ENCODE measurements around the gene BSND.

BSND gene

GRCh38 chr1:55051621-55052020, 52.9 kb downstream of the BSND start:
- H3K4me3 ChIP-seq (ENCODE audit: low read depth, low read length), result no peak overlapping the region
- no peak for TF ChIP-seq CTCF (IDR thresholded peaks at IDR 0.05; ENCODE audit: borderline replicate concordance, insufficient read depth, low read depth, low read length)

- TF ChIP-seq CTCF (IDR thresholded peaks at IDR 0.05; ENCODE audit: borderline replicate concordance, insufficient read depth, low read depth, low read length), result no peak
- H3K4me3 ChIP-seq (ENCODE audit: low read depth, low read length), result no peak overlapping the region
These were observed 53.7 kb downstream of the BSND start for GRCh38 chr1:55052221-55053142.

GRCh38 chr1:55053265-55053954, 54.7 kb downstream of the BSND start:
- TF ChIP-seq CTCF (IDR thresholded peaks at IDR 0.05; ENCODE audit: borderline replicate concordance, insufficient read depth, low read depth, low read length), result no peak

GRCh38 chr1:55054396-55054795, 55.7 kb downstream of the BSND start:
- no peak for TF ChIP-seq CTCF (IDR thresholded peaks at IDR 0.05; ENCODE audit: borderline replicate concordance, insufficient read depth, low read depth, low read length)
- H3K4me3 ChIP-seq (ENCODE audit: low read depth, low read length), result no peak overlapping the region

More at GRCh38 chr1:55053265-55053954, 54.7 kb downstream of the BSND start:
- H3K4me3 ChIP-seq (ENCODE audit: low read depth, low read length), result no peak overlapping the region

GRCh38 chr1:55055084-55055882, 56.5 kb downstream of the BSND start:
- no peak for TF ChIP-seq CTCF (IDR thresholded peaks at IDR 0.05; ENCODE audit: borderline replicate concordance, insufficient read depth, low read depth, low read length)

GRCh38 chr1:55055951-55056631, 57.4 kb downstream of the BSND start:
- no peak overlapping the region for H3K4me3 ChIP-seq (ENCODE audit: low read depth, low read length)
- no peak for TF ChIP-seq CTCF (IDR thresholded peaks at IDR 0.05; ENCODE audit: borderline replicate concordance, insufficient read depth, low read depth, low read length)

More at GRCh38 chr1:55055084-55055882, 56.5 kb downstream of the BSND start:
- no peak overlapping the region for H3K4me3 ChIP-seq (ENCODE audit: low read depth, low read length)
